Stimulated activated CD4-positive, alpha-beta T cell treated with anti-CD3 and anti-CD28 coated beads, Interleukin-12 subunit alpha, Interleukin-12 subunit beta, amount 100 ng/mL, for 48 hours (primary cell): ENCODE results near the gene NDUFC1.

Source experiments
- DNase-seq, 3 donors: peaks; one replicate each; pipeline ENCODE4 v3.0.0-alpha.2; 2020; ENCODE audit warnings: low read depth in 2 of 3, low spot score in 1 of 3

NDUFC1 gene

GRCh38 chr4:139253046-139253445 lies 49.2 kb downstream of the NDUFC1 start:
- DNase-seq: no peak

- DNase-seq: no peak
These were observed 54.5 kb downstream of the NDUFC1 start for GRCh38 chr4:139247700-139248238.

- DNase-seq: no peak
These were observed 55.0 kb downstream of the NDUFC1 start for GRCh38 chr4:139247241-139247640.

GRCh38 chr4:139246166-139246565 lies 56.1 kb downstream of the NDUFC1 start:
- DNase-seq: no peak

- DNase-seq: no peak
These were observed 56.7 kb downstream of the NDUFC1 start for GRCh38 chr4:139245590-139245989.

- DNase-seq: no peak
These were observed 58.6 kb downstream of the NDUFC1 start for GRCh38 chr4:139243448-139244365.

GRCh38 chr4:139242511-139243051 lies 59.7 kb downstream of the NDUFC1 start:
- no peak for DNase-seq

- DNase-seq: no peak
These were observed 60.5 kb downstream of the NDUFC1 start for GRCh38 chr4:139241784-139242151.

GRCh38 chr4:139241086-139241783 lies 61.0 kb downstream of the NDUFC1 start:
- no peak for DNase-seq
